NCI-H2227 (cell line): ENCODE data around the gene BRAP.
A peak's percentile ranks its signal among the peaks of the same experiment; 100 is the strongest.
"Not testable (repeated sequence)": the region's sequence is repeated elsewhere in the genome, so short reads cannot be mapped to it uniquely, and the experiment has no call there.

Experiments used
- DNase-seq: peaks from one replicate; lab custom pipeline; 2025; ENCODE audit not compliant: unreplicated experiment; lab: John Stamatoyannopoulos, UW

Gene BRAP, protein sequence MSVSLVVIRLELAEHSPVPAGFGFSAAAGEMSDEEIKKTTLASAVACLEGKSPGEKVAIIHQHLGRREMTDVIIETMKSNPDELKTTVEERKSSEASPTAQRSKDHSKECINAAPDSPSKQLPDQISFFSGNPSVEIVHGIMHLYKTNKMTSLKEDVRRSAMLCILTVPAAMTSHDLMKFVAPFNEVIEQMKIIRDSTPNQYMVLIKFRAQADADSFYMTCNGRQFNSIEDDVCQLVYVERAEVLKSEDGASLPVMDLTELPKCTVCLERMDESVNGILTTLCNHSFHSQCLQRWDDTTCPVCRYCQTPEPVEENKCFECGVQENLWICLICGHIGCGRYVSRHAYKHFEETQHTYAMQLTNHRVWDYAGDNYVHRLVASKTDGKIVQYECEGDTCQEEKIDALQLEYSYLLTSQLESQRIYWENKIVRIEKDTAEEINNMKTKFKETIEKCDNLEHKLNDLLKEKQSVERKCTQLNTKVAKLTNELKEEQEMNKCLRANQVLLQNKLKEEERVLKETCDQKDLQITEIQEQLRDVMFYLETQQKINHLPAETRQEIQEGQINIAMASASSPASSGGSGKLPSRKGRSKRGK

DNA sequence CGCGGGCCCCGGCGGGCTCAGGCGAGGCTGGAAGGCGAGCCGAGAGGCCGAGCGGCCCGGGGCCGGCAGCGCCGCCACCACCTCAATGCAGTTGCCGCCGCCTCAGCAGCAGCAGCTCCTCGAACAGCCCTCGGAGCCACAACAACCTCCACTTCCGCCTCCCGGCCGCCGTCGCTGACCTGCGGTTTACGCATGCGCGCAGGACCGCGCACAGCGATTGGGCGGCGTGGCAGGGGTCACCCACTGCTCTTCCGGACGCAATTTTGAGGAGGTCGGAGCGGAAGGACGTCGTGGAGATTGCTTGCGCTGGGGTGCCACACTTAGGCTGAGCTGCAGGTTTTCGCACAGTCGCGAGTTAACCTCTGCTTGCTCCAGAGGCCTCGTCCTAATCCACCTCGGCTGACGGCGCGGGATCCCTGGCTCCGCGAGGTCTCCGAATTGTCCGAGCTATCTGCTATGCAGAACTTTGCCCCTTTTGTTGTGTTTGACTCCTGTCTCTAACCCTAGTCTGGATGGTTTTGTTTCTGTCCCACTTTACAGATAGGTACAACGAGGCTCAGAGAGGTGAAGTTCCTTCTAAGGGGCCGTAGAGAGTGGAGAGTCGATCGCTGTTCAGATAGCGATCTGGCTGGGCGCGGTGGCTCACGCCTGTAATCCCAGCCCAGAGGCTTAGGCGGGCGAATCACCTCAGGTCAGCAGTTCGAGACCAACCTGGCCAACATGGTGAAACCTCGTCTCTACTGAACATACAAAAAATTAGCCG lies at the start of gene BRAP, which contains the start of gene ACAD10:
Gene BRAP, minus strand, starts transcription at position 146 of the 763 bp plus-strand sequence. CDS start 164 bp downstream, outside the sequence.
Gene ACAD10, plus strand, starts transcription at position 243 of the 763 bp plus-strand sequence. CDS start 6,657 bp downstream, outside the sequence.
- peak; percentile 97 for DNase-seq

DNA sequence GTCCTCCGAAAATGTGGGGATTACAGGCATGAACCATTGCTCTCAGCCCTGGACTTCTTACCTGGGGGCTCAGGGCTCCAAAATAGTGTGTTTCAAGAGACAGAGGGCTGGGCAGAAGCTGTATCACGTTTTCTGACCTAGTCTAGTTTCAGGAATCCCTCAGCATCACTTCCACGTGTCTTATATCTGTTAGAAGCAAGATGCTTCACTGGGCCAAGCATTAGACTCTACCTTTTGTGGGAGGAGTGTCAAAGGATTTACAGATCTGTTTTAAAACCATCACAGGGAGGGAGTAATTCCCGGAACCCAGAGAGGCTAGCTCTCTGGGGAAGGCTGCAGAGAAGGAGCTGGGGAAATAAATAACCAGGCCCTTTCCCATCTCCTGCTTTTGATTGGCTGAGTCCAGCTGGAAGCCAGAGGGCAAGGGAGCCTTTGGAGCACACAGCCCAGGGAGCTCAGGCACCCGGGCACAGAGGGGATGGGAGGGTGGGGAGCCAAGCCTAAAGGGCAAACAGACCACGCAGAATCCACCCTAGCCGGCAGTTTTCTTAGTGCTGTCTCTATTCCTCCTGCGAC lies 47.7 kb upstream of the BRAP start:
- no peak for DNase-seq

DNA sequence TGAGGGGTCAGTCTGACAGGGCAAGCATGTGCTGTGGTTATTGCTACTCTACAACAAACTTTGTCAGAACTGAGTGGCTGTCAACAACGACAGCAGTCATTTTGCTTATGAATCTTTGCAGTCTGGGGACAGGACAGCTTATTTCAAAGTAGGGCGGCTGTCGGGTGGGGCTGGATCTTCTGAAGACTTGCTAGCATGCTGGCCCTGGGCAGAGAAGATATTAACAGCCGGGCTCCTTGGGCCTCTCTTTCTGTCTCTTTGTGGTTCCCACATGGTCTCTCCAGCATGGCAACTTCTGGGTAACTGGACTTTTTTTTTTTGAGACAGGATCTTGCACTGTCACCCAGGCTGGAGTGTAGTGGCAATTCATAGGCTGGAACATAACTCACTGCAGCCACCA lies 47.0 kb upstream of the BRAP start:
- DNase-seq: no peak

DNA sequence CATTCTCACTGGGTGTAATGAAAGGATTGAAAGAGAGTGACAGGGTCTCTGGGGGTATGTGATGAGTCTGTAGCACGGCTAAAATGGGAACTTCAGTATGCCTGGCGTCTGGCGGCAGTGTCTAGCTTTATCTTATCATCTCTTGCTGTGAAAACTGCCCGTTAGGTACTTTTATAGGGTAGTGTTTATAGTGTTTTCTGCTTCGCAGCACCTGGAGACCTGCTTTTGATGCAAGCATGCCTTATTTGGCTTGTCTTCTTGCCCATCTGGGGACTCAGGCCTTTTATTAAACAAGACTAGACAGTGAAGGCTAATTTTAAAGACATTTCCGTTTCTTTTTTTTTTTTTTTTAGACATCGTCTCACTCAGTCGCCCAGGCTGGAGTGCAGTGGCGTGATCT lies 44.7 kb upstream of the BRAP start:
- peak; percentile 49 for DNase-seq

DNA sequence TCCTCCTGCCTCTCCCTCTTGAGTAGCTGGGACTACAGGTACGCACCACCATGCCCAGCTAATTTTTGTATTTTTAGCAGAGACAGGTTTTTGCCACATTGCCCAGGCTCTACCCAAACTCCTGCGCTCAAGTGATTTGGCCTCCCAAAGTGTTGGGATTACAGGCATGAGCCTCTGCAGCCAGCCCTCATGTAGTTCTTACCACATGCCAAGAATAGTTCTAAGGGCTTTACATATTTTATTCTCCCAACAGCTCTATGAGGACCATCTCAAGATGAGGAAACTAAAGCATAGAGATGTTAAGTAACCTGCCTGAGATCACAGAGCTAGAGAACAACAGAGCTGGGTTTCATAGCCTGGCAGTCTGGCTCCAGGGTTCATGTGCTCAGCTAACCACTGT lies 43.0 kb upstream of the BRAP start:
- DNase-seq: no peak

DNA sequence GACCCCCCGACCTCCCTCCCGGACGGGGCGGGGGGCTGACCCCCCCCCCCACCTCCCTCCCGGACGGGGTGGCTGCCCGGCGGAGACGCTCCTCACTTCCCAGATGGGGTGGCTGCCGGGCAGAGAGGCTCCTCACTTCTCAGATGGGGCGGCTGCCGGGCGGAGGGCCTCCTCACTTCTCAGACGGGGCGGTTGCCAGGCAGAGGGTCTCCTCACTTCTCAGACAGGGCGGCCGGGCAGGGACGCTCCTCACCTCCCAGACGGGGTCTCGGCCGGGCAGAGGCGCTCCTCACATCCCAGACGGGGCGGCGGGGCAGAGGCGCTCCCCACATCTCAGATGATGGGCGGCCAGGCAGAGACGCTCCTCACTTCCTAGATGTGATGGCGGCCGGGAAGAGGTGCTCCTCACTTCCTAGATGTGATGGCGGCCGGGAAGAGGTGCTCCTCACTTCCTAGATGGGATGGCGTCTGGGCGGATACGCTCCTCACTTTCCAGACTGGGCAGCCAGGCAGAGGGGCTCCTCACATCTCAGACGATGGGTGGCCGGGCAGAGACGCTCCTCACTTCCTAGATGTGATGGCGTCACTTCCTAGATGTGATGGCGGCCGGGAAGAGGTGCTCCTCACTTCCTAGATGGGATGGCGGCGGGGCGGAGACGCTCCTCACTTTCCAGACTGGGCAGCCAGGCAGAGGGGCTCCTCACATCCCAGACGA lies 38.0 kb upstream of the BRAP start:
- DNase-seq: not testable (repeated sequence)

DNA sequence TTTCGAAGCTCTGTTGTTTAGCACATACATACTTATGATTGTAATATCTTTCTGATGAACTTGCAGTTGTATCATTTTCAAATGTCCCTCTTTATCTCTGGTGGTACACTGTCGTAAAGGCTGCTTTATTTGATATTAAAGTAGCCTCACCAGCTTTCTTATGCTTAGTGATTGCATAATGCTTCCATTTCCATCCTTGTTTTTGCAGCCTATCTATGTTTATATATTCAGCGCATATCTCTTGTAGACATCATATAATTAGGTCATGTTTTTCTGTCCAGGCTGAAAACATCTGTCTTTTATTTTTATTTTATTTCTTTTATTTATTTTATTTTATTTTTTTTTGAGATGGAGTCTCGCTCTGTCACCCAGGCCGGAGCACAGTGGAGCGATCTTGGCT lies 34.7 kb upstream of the BRAP start:
- no peak for DNase-seq

DNA sequence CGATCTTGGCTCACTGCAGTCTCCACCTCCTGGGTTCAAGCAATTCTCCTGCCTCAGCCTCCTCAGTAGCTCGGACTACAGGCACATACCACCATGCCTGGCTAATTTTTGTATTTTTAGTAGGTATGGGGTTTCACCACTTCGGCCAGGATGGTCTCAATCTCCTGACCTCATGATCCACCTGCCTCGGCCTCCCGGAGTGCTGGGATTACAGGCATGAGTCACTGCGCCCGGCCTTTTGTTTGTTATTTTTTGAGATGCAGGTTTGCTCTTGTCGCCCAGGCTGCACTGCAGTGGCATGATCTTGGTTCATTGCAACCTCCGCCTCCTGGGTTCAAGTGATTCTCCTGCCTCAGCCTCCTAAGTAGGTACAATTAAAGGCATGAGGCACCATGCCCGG lies 33.6 kb upstream of the BRAP start:
- DNase-seq: not testable (repeated sequence)

DNA sequence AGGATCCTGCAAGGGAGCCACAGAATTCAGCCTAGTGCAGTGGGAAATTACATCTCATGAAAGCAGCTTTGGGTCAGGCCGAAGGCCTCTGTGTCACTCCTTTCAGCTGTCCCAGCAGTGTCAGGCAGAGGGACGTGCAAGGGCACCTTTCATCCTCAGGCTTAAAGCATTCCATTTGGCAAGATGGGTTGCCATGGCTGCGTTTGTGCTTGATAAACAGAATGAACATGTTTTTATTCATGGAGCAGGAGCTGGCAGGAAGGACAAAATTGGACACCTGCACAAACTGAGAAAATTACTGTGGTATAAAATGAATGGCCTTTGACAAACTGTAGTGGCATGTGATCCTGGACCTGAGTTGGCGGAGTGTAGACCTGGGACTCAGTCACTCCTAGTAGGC lies 29.5 kb upstream of the BRAP start:
- peak; percentile 20 for DNase-seq

DNA sequence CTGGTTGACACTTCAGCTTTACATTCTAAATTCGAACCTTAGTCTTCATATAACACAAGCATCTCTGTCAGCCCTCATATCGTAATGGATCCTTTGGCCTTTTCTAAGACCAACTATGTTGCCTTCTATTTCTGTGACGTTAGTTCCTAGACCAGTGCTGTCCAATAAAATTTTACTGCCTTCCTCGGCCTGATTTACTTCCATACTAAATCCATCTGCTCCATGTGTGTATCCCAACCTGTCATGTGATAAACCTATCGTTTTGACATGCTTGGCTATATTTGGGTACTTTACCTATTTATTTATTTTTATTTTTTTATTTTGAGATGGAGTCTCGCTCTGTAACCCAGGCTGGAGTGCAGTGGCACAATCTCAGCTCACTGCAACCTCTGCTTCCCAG lies 20.4 kb upstream of the BRAP start:
- DNase-seq: no peak

DNA sequence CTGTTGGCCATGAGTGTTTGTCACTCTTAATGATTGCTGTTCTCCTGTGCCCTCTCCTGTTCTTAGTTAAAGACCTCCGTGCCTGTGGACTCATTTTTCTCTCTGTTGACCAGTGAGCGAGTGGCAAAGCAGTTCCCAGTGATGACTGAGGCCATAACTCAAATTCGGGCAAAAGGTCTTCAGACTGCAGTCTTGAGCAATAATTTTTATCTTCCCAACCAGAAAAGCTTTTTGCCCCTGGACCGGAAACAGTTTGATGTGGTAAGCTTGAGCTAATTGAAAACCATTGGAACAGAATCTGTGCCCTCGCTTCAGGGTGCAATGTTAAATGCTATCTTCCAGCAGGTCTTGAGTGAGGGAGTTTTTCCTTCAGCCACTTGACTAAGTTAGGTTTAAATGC lies 19.9 kb upstream of the BRAP start:
- no peak for DNase-seq

DNA sequence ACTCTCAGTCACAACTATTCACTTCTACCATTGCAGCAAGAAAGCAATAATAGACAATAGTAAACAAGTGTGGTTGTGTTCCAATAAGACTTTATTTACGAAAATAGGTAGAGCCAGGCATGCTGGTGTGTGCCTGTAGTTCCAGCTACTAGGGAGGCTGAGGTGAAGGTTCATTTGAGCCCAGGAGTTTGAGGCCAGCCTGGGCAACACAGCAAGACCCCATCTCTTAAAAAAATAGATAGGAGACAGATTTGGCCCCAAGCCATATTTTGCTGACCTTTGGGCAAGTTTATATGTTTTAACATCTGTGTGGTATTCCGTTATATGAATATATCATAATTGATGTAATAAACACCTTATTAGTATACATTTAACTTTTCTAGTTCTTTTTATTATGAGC lies 14.2 kb upstream of the BRAP start:
- DNase-seq: no peak

DNA sequence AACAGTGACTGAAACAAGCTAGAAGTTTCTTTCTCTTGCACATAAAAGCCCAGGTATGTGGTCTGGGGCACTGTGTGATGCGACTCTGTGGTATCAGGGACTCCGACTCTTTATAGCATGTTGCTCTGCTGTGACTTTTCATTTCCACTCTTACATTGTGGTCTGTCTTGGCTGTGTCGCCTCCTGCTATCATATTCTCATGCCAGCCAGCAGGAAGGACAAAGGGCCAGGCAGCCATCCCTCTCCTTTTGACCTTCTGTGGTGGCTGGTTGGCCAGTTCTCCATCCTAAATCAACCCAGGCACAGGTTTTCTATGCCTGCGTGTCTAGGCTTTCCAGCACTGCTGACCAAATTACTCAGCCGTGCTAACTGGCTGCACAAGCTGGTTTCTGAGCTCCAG lies 8.1 kb upstream of the BRAP start:
- DNase-seq: no peak

DNA sequence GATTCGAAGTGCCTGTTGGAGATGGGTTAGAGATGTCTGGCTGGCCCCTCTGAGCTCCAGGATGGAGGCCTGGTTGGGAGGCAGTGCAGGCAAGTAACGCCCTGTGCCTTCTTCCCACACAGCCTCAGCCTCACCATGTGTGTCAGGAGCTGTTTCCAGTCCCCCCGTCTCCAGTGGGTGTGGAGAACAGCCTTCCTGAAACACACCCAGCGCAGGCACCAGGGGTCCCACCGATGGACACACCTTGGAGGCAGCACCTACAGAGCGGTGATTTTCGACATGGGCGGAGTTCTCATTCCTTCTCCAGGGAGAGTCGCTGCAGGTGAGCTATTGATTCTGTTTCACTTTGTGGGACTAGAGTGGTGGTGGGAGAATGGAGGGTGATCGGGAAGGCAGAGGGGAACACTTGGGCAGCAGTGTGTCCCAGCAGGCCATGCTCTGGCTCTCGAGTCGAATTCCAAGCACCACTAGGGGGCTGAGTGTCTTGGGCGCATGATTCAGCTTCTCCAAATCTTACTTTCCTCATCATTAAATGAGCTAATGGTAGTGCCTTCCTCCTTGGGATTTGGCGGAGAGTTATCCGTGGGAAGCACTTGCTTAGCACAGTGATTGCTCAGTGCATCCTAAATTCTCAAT lies 6.9 kb upstream of the BRAP start:
- DNase-seq: no peak

DNA sequence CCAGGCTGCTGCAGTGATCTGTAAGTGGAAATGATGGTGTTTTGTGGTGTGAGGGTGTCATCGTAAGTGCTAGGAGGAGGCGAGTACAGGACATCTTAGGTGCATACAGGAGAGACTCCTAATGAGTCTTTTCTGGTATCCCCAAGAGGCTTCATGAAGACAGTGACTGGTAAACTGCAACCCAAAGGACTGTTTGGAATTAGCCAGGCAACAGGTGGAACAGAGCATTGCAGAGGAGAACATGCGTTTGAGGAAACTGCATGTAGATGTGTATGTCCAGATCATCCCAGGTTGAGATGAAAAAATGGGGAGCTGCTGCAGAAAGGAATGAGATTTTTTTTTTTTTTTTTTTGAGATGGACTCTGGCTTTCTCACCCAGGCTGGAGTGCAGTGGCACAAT lies 5.5 kb upstream of the BRAP start:
- DNase-seq: no peak

DNA sequence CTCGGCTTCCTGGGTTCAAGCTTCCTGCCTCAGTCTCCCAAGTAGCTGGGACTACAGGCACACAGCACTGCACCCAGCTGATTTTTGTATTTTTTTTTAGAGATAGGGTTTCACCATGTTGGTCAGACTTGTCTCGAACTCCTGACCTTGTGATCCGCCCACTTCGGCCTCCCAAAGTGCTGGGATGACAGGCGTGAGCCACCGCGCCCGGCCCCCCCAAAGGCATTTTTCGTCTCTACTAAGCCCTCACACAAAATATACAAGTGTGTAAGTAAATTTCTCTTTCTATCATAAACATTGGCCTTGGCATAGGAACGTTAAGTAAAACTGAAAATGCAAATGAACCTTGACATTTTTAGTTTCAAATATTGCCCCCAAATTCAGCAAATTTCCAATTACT lies 2.2 kb upstream of the BRAP start:
- no peak for DNase-seq

DNA sequence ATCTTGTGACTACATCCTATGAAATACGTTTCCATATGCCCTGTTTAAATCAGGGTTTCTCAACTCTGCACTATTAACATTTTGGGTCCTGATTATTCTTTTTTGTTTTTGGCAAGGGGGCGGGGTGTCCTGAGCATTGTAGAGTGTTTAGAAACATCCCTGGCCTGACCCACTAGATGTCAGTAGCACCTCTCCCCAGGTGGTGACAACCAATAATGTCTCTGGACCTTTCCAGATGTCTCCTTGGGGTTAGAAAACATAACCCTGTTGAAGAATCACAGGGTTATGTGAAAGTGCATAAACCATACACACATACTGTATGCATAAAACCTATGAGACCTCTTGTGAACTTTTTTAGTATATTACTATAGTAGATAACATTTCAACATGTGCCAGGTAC lies 1.5 kb upstream of the BRAP start:
- DNase-seq: no peak

DNA sequence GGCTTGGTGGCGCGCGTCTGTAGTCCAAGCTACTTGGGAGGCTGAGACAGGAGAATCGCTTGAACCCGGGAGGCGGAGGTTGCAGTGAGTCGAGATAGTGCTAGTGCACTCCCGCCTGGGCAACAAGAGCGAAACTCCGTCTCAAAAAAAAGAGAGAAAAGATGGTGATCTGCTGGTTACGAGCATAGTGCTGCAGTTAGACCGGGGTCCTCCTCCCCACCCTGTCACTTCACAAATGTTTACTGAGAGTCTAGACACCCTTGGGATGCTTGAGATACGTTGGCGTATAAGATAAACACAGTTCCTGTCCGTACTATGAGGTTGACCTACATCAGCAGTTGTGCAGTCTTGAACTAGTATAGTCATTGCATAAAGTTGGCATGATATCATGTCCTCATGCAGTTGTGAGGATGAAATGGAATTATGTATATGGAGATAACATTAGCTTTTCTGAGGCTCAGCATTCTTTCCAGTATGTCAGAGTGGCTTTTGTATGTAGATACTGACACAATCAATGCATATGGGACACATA lies 884 bp upstream of the BRAP start:
- DNase-seq: no peak

DNA sequence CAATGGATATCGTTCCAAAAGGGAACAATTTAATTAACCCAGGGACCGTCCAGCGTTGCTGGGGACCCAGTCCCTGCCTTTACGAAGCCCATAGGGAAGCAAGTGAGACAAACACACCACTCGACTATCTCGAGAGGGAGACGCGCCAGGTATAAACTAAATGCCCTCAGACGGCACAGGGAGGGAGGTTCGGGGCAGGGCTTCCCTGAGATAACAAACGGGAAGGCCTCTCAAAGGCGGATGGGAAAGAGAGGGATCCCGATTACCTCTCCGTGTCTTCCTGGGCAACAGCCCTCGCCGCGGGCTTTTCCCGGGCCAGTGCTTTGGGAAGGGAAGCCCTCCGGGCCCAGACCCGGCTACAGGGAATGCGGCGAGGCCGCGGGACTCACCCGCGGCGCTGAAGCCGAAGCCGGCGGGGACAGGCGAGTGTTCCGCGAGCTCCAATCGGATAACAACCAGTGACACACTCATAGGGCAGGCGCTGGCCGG lies 390 bp downstream of the BRAP start:
- no peak for DNase-seq
